ENCODE results near the gene FOXO3. TPM values are rescaled to one million over a fixed set of nuclear protein-coding genes. Genes with fewer than 3 reads are reported as not detected.

FOXO3 gene
- total and polyA plus RNA-seq, 2 of the 13 experiments (the other 11 are each of a cell fraction or from before 2014, with no cell fraction given) = 16.0 to 22.5 TPM

DNA sequence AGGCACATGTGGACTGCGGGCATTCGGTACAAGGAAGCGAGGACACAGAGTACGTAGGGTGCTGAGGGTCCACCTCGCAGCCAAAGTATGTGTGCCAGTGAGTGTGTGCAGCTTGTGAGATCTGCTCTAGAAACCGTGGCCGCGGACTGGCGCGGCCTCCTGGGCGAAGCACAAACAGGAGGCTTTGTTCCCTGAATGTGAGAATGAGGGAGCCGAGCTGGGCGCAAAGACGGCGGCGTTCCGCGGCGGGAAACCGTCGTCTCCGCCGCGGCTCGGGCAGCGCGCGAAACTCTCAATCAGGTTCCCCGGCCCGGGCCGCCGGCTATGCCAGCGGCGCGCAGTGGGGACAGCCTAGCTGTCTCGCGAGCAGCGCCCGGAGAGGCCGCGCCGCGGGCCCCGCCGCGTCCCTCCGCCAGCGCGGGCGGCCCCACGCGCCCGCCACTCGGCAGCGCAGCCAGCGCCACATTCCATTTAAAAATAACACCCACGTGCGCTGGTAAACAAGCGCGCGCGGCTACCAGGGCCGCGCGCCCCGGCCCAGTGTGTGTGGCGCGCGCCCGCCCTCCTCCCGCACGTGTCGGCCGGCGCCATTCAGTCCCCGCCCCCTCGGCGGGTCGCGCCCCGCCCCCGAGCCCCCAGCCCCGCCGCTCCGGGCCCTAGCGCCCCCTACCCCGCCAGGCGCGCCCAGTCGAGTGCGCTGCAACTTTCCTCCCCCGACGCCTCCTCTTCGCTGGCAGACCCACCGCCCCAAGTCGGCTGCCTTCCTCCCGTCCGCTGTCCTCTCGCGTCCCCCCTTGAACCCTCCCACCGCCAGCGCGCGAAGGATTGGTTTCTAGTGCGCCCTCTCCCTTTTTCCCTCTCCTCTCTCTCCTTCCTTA is 3.0 kb upstream of the FOXO3 start:
- POLR2A ChIA-PET = interaction anchor here (0.9 to 3.1 kb wide), 13 partner anchors 10 to 600 kb away, joined by 3 to 16 read pairs (median 4); partner anchors contain the start of genes ARMC2, SEC63, SESN1 and SNX3
- no peaks in the 10 kb centered on the region for H3K9me3 ChIP-seq (ENCODE audit: low read length)
- peaks cover 41% of the 10 kb centered on the region for H3K4me1 ChIP-seq (ENCODE audit: insufficient read depth, low read length)
- intact Hi-C loops (cut with micrococcal nuclease; ENCODE audit: unreplicated experiment) = loop anchor here (5.0 kb wide), 1 partner anchor 280 kb away; no protein-coding TSS in a partner anchor
- peaks cover 13% of the 10 kb centered on the region for H3K79me2 ChIP-seq (ENCODE audit: insufficient read depth, low read length)
- H3K9ac ChIP-seq (ENCODE audit: insufficient read depth, low read depth, low read length) = peak overlapping the region; percentile 88
- H4K20me1 ChIP-seq (ENCODE audit: insufficient read depth, low read length) = peaks cover 3% of the 10 kb centered on the region; the same call in 1 of the 2 replicates
- no peak for FAIRE-seq
- H3K4me2 ChIP-seq (ENCODE audit: low read depth, low read length) = peak overlapping the region; percentile 100
- CTCF ChIA-PET (ENCODE audit: low intra/inter-chr PET ratio, low total read pairs) = no interaction called here
- no TSS peak for BruUV-seq (replicated peaks)
- in situ Hi-C loops (cut with HindIII; ENCODE audit: extremely low pct_ligation_motif_present, low pct_unique_long_range_greater_than_20kb) = no loop called here
- H3K27ac ChIP-seq (ENCODE audit: extremely low read length, insufficient read depth, low read length) = peak overlapping the region; percentile 96
- WGBS (ENCODE audit: low lambda C conversion rate) = 1% methylated on average over 16 of the region's 105 CpGs
- H3K4me3 ChIP-seq (replicated peaks in 1 of 3; ENCODE audit: insufficient read depth in 1 of 3, low read depth in 2 of 3, low read length in 3 of 3) = peak overlapping the region; percentile 71 to 79 (median 71)
- ATAC-seq = peak; percentile 1
- H3K27me3 ChIP-seq (ENCODE audit: control insufficient read depth in 1 of 2, insufficient read depth in 2 of 2, low read length in 2 of 2) = no peaks in the 10 kb centered on the region; a peak in 2 of 5 replicates
- no peak overlapping the region for H2AFZ ChIP-seq (ENCODE audit: low read length)
- H3K36me3 ChIP-seq (replicated peaks in 1 of 2; ENCODE audit: control insufficient read depth in 1 of 2, insufficient read depth in 2 of 2, low read length in 2 of 2) = no peaks in the 10 kb centered on the region
- peak; percentile 15 for DNase-seq (ENCODE audit: low spot score)
- TF ChIP-seq, protein P1, sequence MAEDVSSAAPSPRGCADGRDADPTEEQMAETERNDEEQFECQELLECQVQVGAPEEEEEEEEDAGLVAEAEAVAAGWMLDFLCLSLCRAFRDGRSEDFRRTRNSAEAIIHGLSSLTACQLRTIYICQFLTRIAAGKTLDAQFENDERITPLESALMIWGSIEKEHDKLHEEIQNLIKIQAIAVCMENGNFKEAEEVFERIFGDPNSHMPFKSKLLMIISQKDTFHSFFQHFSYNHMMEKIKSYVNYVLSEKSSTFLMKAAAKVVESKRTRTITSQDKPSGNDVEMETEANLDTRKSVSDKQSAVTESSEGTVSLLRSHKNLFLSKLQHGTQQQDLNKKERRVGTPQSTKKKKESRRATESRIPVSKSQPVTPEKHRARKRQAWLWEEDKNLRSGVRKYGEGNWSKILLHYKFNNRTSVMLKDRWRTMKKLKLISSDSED (CRISPR knock-in tag; IDR thresholded peaks at IDR 0.05) = no peak
- TF ChIP-seq, protein P2, sequence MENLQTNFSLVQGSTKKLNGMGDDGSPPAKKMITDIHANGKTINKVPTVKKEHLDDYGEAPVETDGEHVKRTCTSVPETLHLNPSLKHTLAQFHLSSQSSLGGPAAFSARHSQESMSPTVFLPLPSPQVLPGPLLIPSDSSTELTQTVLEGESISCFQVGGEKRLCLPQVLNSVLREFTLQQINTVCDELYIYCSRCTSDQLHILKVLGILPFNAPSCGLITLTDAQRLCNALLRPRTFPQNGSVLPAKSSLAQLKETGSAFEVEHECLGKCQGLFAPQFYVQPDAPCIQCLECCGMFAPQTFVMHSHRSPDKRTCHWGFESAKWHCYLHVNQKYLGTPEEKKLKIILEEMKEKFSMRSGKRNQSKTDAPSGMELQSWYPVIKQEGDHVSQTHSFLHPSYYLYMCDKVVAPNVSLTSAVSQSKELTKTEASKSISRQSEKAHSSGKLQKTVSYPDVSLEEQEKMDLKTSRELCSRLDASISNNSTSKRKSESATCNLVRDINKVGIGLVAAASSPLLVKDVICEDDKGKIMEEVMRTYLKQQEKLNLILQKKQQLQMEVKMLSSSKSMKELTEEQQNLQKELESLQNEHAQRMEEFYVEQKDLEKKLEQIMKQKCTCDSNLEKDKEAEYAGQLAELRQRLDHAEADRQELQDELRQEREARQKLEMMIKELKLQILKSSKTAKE (CRISPR knock-in tag; IDR thresholded peaks at IDR 0.05; ENCODE audit: borderline replicate concordance) = no peak; the same call in 1 of the 2 replicates
- TF ChIP-seq SALL1 (CRISPR knock-in tag; IDR thresholded peaks at IDR 0.05) (peak; percentile 36), ZSCAN31 (CRISPR knock-in tag; IDR thresholded peaks at IDR 0.05; ENCODE audit: low read depth) (0 out of 2 replicates have a peak, but pooled peaks have one; percentile 24), ZNF33B (CRISPR knock-in tag; IDR thresholded peaks at IDR 0.05) (no peak), ZNF775 (CRISPR knock-in tag; IDR thresholded peaks at IDR 0.05; ENCODE audit: borderline replicate concordance) (no peak), ZFP91 (CRISPR knock-in tag; IDR thresholded peaks at IDR 0.05; ENCODE audit: borderline replicate concordance) (peak; percentile 57), ZNF354B (CRISPR knock-in tag; IDR thresholded peaks at IDR 0.05) (no peak), SP1 (IDR thresholded peaks at IDR 0.05) (no peak), SP1 (CRISPR knock-in tag; IDR thresholded peaks at IDR 0.05) (0 out of 2 replicates have a peak, but pooled peaks have one; percentile 10), ZNF841 (CRISPR knock-in tag; IDR thresholded peaks at IDR 0.05; ENCODE audit: borderline replicate concordance) (no peak), MLX (CRISPR knock-in tag; IDR thresholded peaks at IDR 0.05) (no peak), ZBTB3 (CRISPR knock-in tag; IDR thresholded peaks at IDR 0.05; ENCODE audit: borderline replicate concordance, low read depth) (no peak), STAT5B (CRISPR knock-in tag; IDR thresholded peaks at IDR 0.05) (no peak), MXI1 (IDR thresholded peaks at IDR 0.05; ENCODE audit: borderline replicate concordance, low read depth, low read length) (peak; percentile 84; the same call in 2 of the 3 replicates), IKZF4 (CRISPR knock-in tag; IDR thresholded peaks at IDR 0.05; ENCODE audit: borderline replicate concordance, low read depth, not compliant biosample characterization) (no peak), NCOA2 (CRISPR knock-in tag; IDR thresholded peaks at IDR 0.05) (no peak), ZFY (CRISPR knock-in tag; IDR thresholded peaks at IDR 0.05) (peak; percentile 46)
